DOHH2 (cell line): ENCODE measurements around the gene TMEM263.

Source experiments
- H3F3A ChIP-seq: fragments of 200-600 bp; sonication (generic), shearing (Covaris generic); 2 replicates; pipeline ENCODE4 v1.6.0; 2016; ENCODE audit warnings: antibody characterized with exemption, mild to moderate bottlenecking; ENCODE audit not compliant: control insufficient read depth, insufficient read depth
- H3K27ac ChIP-seq: fragments of 200-600 bp; sonication (generic); 2 replicates; pipeline ENCODE4 v1.5.1; 2014; ENCODE audit warnings: low read depth, mild to moderate bottlenecking, low read length, moderate library complexity
- H3K27me3 ChIP-seq: fragments of 200-600 bp; sonication (generic); 2 replicates; pipeline ENCODE4 v1.6.1; 2014; ENCODE audit warnings: mild to moderate bottlenecking, low read length, mixed read lengths; ENCODE audit not compliant: control insufficient read depth
- H3K36me3 ChIP-seq: fragments of 200-600 bp; sonication (generic); 2 replicates; pipeline ENCODE4 v1.6.1; 2014; ENCODE audit warnings: mild to moderate bottlenecking, low read length, moderate library complexity, mixed read lengths; ENCODE audit not compliant: control insufficient read depth
- H3K4me1 ChIP-seq: fragments of 200-600 bp; sonication (generic); 2 replicates; pipeline ENCODE4 v1.6.1; 2014; ENCODE audit warnings: mild to moderate bottlenecking, low read length, mixed read lengths; ENCODE audit not compliant: control insufficient read depth
- H3K4me2 ChIP-seq: fragments of 200-600 bp; sonication (generic); 2 replicates; pipeline ENCODE4 v1.6.0; 2014; ENCODE audit warnings: mild to moderate bottlenecking, low read length, moderate library complexity
- H3K4me3 ChIP-seq: fragments of 200-600 bp; sonication (generic); 2 replicates; pipeline ENCODE4 v1.5.1; 2014; ENCODE audit warnings: mild to moderate bottlenecking, low read length, mixed read lengths
- H3K79me2 ChIP-seq: fragments of 200-600 bp; sonication (generic); 2 replicates; pipeline ENCODE4 v1.6.1; 2014; ENCODE audit warnings: mild to moderate bottlenecking, low read length, mixed read lengths; ENCODE audit not compliant: control insufficient read depth
- H3K9me2 ChIP-seq: fragments of 200-600 bp; sonication (generic); replicated peaks from 2 replicates; pipeline ENCODE4 v1.6.1; 2014; ENCODE audit warnings: mild to moderate bottlenecking, low read length, mixed read lengths; ENCODE audit not compliant: control insufficient read depth
- H3K9me3 ChIP-seq: fragments of 200-600 bp; sonication (generic); 2 replicates; pipeline ENCODE4 v1.6.1; 2014; ENCODE audit warnings: antibody characterized with exemption, low read length, mixed read lengths; ENCODE audit not compliant: control insufficient read depth, insufficient read depth
- H4K20me1 ChIP-seq: fragments of 200-600 bp; sonication (generic); 2 replicates; pipeline ENCODE4 v1.6.0; 2014; ENCODE audit warnings: low read depth, mild to moderate bottlenecking, antibody characterized with exemption, low read length, moderate library complexity; ENCODE audit not compliant: control insufficient read depth, insufficient read depth
- EZH2phosphoT487 ChIP-seq: fragments of 200-600 bp; sonication (generic); IDR thresholded peaks from 2 replicates; pipeline ENCODE4 v1.6.1; 2017; ENCODE audit warnings: borderline replicate concordance, mild to moderate bottlenecking, antibody characterized with exemption, low read length, moderate library complexity, mixed read lengths
- TF ChIP-seq, protein P1 (sequence below): fragments of 200-600 bp; sonication (generic); IDR thresholded peaks from one replicate; pipeline ENCODE4 v1.5.1; 2014; ENCODE audit warnings: antibody characterized with exemption, mild to moderate bottlenecking, low read depth, low read length; ENCODE audit not compliant: poor library complexity, severe bottlenecking

The TMEM263 gene

DNA sequence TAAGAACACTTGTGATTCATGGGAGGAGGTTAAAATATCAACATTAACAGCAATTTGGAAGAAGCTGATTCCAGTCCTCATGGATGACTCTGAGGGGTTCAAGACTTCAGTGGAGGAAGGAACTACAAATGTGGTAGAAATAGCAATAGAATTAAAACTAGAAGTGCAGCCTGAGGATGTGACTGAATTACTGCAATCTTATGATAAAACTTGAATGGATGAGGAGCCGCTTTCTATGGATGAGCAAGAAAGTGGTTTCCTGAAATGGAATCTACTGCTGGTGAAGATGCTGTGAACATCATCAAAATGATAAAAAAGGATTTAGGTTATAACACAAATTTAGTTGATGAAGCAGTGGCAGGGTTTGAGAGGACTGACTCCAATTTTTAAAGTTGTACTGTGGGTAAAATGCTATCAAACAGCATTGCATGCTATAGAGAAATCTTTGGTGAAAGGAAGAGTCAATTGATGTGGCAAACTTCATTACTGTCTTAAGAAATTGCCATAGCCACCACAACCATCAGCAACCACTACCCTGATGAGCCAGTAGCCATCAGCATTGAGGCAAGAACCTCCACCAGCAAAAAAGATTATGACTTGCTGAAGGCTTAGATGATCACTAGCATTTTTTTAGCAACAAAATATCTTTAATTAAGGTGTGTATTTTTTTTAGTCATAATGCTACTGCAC lies 57.2 kb downstream of the TMEM263 start:
- H3K4me2 ChIP-seq = no peak overlapping the region
- no peaks in the 10 kb centered on the region for H4K20me1 ChIP-seq
- H3K4me1 ChIP-seq = no peaks in the 10 kb centered on the region
- TF ChIP-seq, protein P1, sequence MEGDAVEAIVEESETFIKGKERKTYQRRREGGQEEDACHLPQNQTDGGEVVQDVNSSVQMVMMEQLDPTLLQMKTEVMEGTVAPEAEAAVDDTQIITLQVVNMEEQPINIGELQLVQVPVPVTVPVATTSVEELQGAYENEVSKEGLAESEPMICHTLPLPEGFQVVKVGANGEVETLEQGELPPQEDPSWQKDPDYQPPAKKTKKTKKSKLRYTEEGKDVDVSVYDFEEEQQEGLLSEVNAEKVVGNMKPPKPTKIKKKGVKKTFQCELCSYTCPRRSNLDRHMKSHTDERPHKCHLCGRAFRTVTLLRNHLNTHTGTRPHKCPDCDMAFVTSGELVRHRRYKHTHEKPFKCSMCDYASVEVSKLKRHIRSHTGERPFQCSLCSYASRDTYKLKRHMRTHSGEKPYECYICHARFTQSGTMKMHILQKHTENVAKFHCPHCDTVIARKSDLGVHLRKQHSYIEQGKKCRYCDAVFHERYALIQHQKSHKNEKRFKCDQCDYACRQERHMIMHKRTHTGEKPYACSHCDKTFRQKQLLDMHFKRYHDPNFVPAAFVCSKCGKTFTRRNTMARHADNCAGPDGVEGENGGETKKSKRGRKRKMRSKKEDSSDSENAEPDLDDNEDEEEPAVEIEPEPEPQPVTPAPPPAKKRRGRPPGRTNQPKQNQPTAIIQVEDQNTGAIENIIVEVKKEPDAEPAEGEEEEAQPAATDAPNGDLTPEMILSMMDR = no peak
- TF ChIP-seq EZH2phosphoT487 = no peak
- H3K27ac ChIP-seq = no peak overlapping the region
- no peak overlapping the region for H3K4me3 ChIP-seq
- H3F3A ChIP-seq = no peaks in the 10 kb centered on the region
- H3K27me3 ChIP-seq = peaks cover 3% of the 10 kb centered on the region; the same call in 1 of the 2 replicates
- no peaks in the 10 kb centered on the region for H3K79me2 ChIP-seq
- no peaks in the 10 kb centered on the region for H3K36me3 ChIP-seq
- no peaks in the 10 kb centered on the region for H3K9me2 ChIP-seq
- H3K9me3 ChIP-seq = no peaks in the 10 kb centered on the region

DNA sequence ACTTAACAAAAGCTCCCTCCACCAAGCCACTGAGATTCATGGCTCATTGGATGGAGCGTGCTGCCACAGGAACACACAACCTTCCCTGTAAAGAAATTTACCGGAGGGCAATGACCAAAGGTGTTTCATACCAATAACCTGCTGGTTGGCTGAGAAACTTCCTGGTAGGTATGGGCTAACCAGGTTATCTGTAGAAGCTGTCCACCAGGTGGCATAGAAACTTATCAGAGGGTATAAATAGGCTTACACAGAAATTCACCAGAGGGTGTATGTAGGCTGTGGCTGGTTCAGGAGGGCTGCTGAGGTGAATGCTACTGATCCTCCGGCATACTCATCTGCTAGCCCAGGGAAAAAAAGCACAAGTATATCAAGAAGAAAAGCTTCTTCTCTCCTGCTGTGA lies 58.3 kb downstream of the TMEM263 start:
- Histone ChIP-seq H3K36me3 (no peaks in the 10 kb centered on the region), H3K4me2 (no peak overlapping the region), H3K9me3 (no peaks in the 10 kb centered on the region), H3K27me3 (peaks cover 3% of the 10 kb centered on the region; the same call in 1 of the 2 replicates), H3K27ac (no peak overlapping the region), H3K9me2 (no peaks in the 10 kb centered on the region), H3K4me3 (no peak overlapping the region), H3K79me2 (no peaks in the 10 kb centered on the region), H3F3A (no peaks in the 10 kb centered on the region), H4K20me1 (no peaks in the 10 kb centered on the region), H3K4me1 (no peaks in the 10 kb centered on the region)
- TF ChIP-seq EZH2phosphoT487 = no peak
- TF ChIP-seq, protein P1 = no peak

DNA sequence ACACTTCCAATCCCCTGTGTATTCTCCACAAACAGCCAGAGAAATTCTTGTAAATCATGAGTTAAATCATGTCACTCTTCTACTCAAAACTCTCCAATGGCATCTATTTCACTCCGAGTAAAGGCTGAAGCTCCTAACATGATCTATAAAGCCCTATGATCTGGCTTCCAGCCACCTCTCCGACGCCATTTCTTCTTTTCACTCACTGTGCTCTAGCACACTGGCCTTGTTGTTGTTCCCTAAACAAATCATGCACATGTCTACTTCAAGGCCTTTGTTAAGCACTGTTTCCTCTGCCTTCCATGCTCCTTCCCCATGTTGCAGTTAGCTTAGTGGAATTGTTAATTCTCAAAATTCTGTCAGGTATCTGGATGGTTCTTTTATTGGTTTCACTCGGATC lies 61.3 kb downstream of the TMEM263 start:
- H3K4me1 ChIP-seq = no peaks in the 10 kb centered on the region

More for the DNA sequence above, 61.3 kb downstream of the TMEM263 start:
- no peaks in the 10 kb centered on the region for H3K9me2 ChIP-seq
- TF ChIP-seq, protein P1 = no peak
- TF ChIP-seq EZH2phosphoT487 = no peak
- H3K9me3 ChIP-seq = 0 out of 2 replicates have a peak, but pooled peaks cover 2% of the 10 kb centered on the region
- H3K27ac ChIP-seq = no peak overlapping the region
- no peaks in the 10 kb centered on the region for H3K79me2 ChIP-seq
- H3F3A ChIP-seq = no peaks in the 10 kb centered on the region
- H3K4me2 ChIP-seq = no peak overlapping the region
- H3K36me3 ChIP-seq = no peaks in the 10 kb centered on the region
- H3K27me3 ChIP-seq = peaks cover 3% of the 10 kb centered on the region; the same call in 1 of the 2 replicates
- H4K20me1 ChIP-seq = no peaks in the 10 kb centered on the region
- H3K4me3 ChIP-seq = no peak overlapping the region
